BLaER1 treated with 17β-estradiol and CSF1 and Interleukin-3, amounts not matched to agents 10 nM and 100 nM (cell line): ENCODE measurements around the gene STRN4.

Experiments
- H3K27ac ChIP-seq, 11 experiments: shearing (Covaris generic); formaldehyde crosslinking; 2 replicates each; pipeline ENCODE4 v1.8.1; 2022
- H3K27me3 ChIP-seq, 11 experiments: shearing (Covaris generic); formaldehyde crosslinking; 2 replicates each; pipeline ENCODE4 v1.8.1; 2022
- H3K36me3 ChIP-seq, 11 experiments: shearing (Covaris generic); formaldehyde crosslinking; 2 replicates each; pipeline ENCODE4 v1.8.1; 2022
- H3K4me1 ChIP-seq, 10 experiments: shearing (Covaris generic); formaldehyde crosslinking; 2 replicates each; pipeline ENCODE4 v1.8.1; 2022
- H3K4me2 ChIP-seq, 11 experiments: shearing (Covaris generic); formaldehyde crosslinking; 2 replicates each; pipeline ENCODE4 v1.8.1; 2022
- H3K4me3 ChIP-seq, 10 experiments: shearing (Covaris generic); formaldehyde crosslinking; 2 replicates each; pipeline ENCODE4 v1.8.1; 2022
- H3K9ac ChIP-seq, 11 experiments: shearing (Covaris generic); formaldehyde crosslinking; 2 replicates each; pipeline ENCODE4 v1.8.1; 2022
- H3K9me3 ChIP-seq, 11 experiments: shearing (Covaris generic); formaldehyde crosslinking; replicated peaks in 1 of 11; 2 replicates each; pipeline ENCODE4 v1.8.1; 2022
- H4K20me1 ChIP-seq, 11 experiments: shearing (Covaris generic); formaldehyde crosslinking; 2 replicates each; pipeline ENCODE4 v1.8.1; 2022
- Cebpa-rat ChIP-seq, 11 experiments: shearing (Covaris generic); IDR thresholded peaks; 2 replicates each; pipeline ENCODE4 v1.8.1; 2022

The STRN4 gene

DNA sequence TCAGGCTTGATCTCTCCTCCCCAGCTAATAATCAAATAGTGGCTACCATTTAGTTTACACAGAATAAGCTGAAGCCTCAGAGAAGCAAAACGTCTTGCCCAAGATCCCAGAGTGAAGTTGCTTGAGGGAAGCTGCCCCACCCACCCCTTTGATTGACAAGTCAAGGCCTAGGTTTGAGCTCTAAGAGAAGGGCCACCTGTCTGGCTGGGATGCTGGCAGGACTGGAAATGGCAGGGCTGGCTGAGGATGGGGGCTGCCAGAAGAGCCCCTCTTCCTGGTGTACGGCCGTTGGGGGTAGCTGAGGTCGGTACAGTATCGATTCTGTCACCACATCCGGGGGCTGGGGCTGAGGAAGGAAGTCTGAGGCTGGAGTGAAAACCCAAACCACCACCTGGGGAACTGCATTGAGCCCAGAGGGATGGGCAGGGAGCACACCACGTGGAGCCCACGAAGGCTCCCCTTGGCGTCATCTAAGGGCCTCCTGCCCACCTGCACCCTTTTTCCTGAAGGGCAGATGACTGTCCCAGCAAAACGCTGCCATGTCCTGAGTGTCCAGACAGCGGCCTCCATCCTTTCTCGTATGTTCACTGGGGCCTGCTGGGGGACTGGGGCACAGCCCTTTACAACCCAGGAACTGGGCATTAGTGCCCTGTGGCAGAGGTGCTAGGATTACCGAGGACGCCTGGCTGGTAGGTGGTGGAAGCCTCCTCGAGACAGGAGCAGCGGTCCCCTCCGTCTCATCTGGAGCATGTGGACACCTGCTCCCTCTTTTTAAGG is 27.9 kb downstream of the STRN4 start:
- Histone ChIP-seq H3K4me2 (peak overlapping the region; percentile 88 to 99 (median 97)), H3K36me3 (peaks cover 30 to 38% (median 35%) of the 10 kb centered on the region in 11 experiments; a peak in 21 of 22 replicates), H3K9ac (peak overlapping the region; percentile 82 to 93 (median 90); a peak in 19 of 22 replicates), H3K27me3 (no peaks in the 10 kb centered on the region), H3K4me3 (peak overlapping the region in 9 of 10 experiments; percentile 85 to 93 (median 91); a peak in 16 of 20 replicates), H3K9me3 (no peaks in the 10 kb centered on the region), H4K20me1 (peaks cover 17 to 69% (median 37%) of the 10 kb centered on the region in 11 experiments; a peak in 18 of 22 replicates), H3K4me1 (peaks cover 76 to 82% (median 78%) of the 10 kb centered on the region in 10 experiments), H3K27ac (peak overlapping the region in 10 of 11 experiments; percentile 73 to 95 (median 88); a peak in 19 of 22 replicates)
- TF ChIP-seq Cebpa-rat (IDR thresholded peaks at IDR 0.05): no peak

DNA sequence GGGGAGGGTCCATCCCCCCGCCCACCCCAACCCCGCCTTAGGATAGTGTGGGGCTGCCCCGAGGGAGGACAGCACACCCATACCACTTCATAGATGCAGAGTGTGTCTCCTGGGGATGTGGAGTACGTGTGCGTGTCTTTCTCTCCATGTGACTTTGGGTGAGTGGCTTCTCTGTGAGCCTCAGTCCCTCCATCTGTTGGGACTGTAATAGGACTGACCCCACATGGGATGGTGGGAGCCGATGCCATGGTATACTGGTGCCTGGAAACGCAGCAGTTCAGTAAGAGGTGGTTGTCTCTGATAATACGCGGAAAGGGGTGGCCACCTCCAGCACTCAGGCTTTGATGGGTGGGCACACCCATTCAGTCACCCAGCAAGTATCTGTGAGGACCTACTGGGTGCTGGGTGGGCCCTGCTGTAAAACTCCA is 28.5 kb downstream of the STRN4 start:
- no peak for TF ChIP-seq Cebpa-rat (IDR thresholded peaks at IDR 0.05)
- peaks cover 70 to 82% (median 78%) of the 10 kb centered on the region in 10 experiments for H3K4me1 ChIP-seq
- peak overlapping the region in 10 of 11 experiments; percentile 73 to 95 (median 88); a peak in 19 of 22 replicates for H3K27ac ChIP-seq
- peaks cover 13 to 69% (median 37%) of the 10 kb centered on the region in 11 experiments; a peak in 19 of 22 replicates for H4K20me1 ChIP-seq
- H3K4me3 ChIP-seq: peak overlapping the region; percentile 82 to 93 (median 90)
- H3K9ac ChIP-seq: peak overlapping the region; percentile 82 to 93 (median 90); a peak in 21 of 22 replicates
- no peaks in the 10 kb centered on the region for H3K27me3 ChIP-seq
- peaks cover 24 to 36% (median 29%) of the 10 kb centered on the region in 11 experiments; a peak in 21 of 22 replicates for H3K36me3 ChIP-seq
- peak overlapping the region; percentile 88 to 99 (median 97) for H3K4me2 ChIP-seq
- H3K9me3 ChIP-seq: no peaks in the 10 kb centered on the region

DNA sequence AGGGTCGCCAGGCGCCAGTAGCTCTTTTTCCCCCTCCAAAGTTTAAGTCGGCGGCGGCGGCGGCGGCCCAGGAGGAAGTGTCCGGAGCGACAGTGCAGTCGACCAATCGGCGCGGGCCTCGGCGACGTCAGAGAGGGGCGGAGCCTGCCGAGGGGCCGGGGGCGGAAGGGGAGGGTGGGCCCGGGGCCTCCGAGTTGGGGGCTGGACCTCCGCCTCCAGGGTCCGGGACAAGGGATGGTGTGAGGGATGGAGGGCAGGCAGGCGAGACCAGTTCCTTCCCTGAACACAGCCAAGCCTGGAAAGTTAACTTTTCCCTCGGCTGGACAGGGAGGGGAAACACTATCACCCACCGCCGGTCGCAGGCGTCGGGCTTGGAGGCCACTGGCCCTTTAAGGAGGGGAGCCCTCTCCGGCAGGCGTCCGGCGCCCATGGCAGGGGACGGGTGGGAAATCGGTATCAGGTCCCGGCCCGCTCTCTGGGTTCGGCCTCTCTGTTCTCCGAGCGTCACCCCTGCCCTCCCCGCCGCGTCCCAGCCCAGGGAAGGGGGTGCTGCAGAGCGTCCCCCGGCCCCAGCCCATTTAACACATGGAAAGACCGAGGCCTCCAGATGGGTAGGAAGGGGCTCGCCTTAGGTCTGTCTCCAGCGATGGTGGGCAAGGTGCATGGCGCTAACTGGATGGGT is 29.1 kb downstream of the STRN4 start, which contains the start of gene PRKD2:
TSS of gene PRKD2 (minus strand) at position 81 of the 682 bp plus-strand sequence. CDS start 744 bp downstream, outside the sequence.
- Histone ChIP-seq H3K4me2 (peak within 1 kb of the TSS; percentile 95 to 100 (median 98)), H3K36me3 (peaks cover 21 to 36% (median 30%) of the 10 kb centered on the region in 11 experiments; a peak in 21 of 22 replicates), H3K9ac (peak within 1 kb of the TSS; percentile 82 to 93 (median 90)), H3K27me3 (no peaks in the 10 kb centered on the region), H3K27ac (peak within 1 kb of the TSS; percentile 62 to 95 (median 87)), H4K20me1 (peaks cover 15 to 69% (median 37%) of the 10 kb centered on the region in 11 experiments; a peak in 19 of 22 replicates), H3K4me3 (peak within 1 kb of the TSS; percentile 82 to 93 (median 90)), H3K4me1 (peaks cover 64 to 82% (median 78%) of the 10 kb centered on the region in 10 experiments), H3K9me3 (no peaks in the 10 kb centered on the region)
- no peak for TF ChIP-seq Cebpa-rat (IDR thresholded peaks at IDR 0.05)

DNA sequence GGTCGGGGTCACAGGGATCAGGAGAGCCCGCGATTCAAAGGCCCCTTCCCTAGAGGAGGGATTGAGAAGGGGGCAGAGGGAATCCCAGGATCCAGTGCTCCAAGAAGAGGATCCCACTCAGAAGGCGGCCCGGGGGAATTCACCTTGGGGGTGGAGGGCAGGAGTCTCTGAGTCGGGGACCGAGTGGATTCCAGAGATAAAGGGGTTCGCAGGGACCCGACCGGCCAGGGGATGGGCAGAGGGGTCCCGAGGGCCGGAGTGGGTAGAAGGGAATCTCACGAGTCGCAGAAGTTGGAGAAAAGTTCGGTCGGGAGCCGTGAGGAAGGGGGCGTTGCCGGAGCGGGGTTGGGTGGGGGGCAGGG is 29.6 kb downstream of the STRN4 start:
- H3K27me3 ChIP-seq: no peaks in the 10 kb centered on the region
- H4K20me1 ChIP-seq: peaks cover 17 to 69% (median 37%) of the 10 kb centered on the region in 11 experiments; a peak in 19 of 22 replicates
- H3K9ac ChIP-seq: peak overlapping the region; percentile 82 to 93 (median 90)
- H3K4me1 ChIP-seq: peaks cover 59 to 82% (median 78%) of the 10 kb centered on the region in 10 experiments
- no peak for TF ChIP-seq Cebpa-rat (IDR thresholded peaks at IDR 0.05)
- H3K9me3 ChIP-seq: no peaks in the 10 kb centered on the region
- peaks cover 16 to 36% (median 30%) of the 10 kb centered on the region in 11 experiments for H3K36me3 ChIP-seq
- peak overlapping the region; percentile 62 to 95 (median 87) for H3K27ac ChIP-seq
- H3K4me3 ChIP-seq: peak overlapping the region; percentile 82 to 93 (median 90)
- H3K4me2 ChIP-seq: peak overlapping the region; percentile 95 to 100 (median 98)

DNA sequence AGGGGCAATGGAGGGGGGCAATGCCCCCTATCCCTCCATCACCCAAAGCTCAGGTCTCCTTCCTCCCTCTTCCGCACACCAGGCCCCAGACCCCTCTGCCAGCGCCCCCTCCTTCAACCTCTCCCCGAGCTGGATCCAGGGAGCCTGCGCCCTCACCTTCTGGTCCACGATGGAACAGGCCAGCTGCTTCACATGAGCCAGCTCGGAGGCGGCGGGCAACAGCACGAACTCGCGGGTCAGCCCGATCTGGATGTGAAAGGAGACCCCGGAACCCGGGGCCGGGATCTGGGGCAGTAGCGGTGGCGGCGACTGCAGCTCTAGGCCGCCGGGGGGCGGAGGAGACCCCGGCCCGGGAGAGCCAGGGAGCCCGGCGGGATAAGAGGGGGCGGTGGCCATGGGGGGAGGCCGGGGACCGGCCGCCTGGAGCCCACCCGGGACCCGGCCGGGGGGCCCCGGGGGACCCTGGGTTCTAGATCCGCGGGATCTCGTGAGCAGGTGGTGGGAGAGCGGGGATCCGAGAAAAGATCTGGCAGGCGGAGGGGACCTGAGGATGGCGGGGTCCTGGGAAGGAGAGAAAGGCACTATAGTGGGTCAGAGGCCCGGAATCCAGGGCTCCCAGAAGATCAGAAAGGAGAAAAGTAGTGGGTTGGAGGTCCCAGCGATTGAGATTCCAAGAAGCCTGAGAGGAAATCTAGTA is 30.1 kb downstream of the STRN4 start:
- Histone ChIP-seq H3K9ac (peak overlapping the region; percentile 82 to 93 (median 90)), H3K4me1 (peaks cover 54 to 82% (median 78%) of the 10 kb centered on the region in 10 experiments), H3K4me2 (peak overlapping the region; percentile 95 to 100 (median 98)), H3K9me3 (no peaks in the 10 kb centered on the region), H3K4me3 (peak overlapping the region; percentile 82 to 93 (median 90)), H3K27ac (peak overlapping the region; percentile 62 to 95 (median 87)), H3K27me3 (no peaks in the 10 kb centered on the region), H3K36me3 (peaks cover 12 to 36% (median 30%) of the 10 kb centered on the region in 11 experiments), H4K20me1 (peaks cover 17 to 69% (median 42%) of the 10 kb centered on the region in 11 experiments; a peak in 19 of 22 replicates)
- TF ChIP-seq Cebpa-rat (IDR thresholded peaks at IDR 0.05): no peak

DNA sequence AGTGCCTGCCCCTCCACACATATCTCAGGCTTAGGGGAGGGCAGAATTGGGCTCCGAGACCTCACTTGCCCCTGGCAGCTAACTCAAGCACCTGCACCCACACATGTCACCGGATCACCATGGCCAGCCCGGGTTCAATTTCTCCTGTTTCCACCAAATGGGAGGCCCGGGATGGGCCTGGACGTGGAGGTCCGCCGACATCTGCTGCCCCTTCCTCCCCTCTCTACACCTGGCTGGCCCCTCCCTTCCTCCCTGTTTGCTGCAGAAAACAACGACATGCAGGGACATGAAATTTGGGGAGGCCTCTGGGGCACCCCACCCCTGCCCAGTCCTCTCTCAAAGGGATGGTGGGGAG is 30.7 kb downstream of the STRN4 start:
- Histone ChIP-seq H3K9me3 (no peaks in the 10 kb centered on the region), H3K4me3 (peak overlapping the region; percentile 82 to 93 (median 90))

DNA sequence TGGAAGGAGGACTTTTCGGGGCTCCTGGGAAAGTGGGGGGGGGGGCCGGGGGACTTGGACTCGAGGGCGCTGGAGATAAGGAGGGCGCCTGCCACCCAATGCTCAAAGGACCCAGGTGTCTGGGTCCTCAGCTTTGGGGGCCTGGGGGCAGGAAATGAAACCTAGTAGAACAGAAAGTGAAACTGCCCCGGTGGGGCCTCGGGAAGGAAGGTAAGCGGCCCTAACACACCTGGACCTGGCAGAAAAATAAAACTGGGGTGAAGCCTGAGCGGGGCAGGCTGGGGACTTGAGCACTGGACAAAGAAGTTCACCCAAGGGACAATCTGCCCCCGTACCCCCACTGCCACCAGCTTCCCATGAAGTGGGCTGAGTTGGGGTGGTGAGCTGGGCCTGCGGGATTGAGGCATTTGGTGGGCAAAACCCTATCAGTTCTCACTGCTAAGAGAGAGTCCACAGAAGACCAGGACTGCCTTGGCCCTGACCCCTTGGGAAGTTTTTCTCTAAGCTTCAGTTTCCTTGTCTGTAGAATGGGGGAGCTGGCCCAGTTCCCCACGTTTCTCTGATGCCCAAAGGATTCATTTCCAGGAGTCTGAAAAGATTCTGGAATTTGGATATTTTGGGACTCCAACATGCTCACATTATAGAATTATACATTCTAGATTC is 31.7 kb downstream of the STRN4 start:
- no peaks in the 10 kb centered on the region for H3K27me3 ChIP-seq
- H3K4me1 ChIP-seq: peaks cover 38 to 77% (median 73%) of the 10 kb centered on the region in 10 experiments
- no peaks in the 10 kb centered on the region for H3K9me3 ChIP-seq
- H3K36me3 ChIP-seq: peaks cover 12 to 37% (median 32%) of the 10 kb centered on the region in 11 experiments
- H3K4me2 ChIP-seq: peak overlapping the region; percentile 95 to 100 (median 98)
- no peak for TF ChIP-seq Cebpa-rat (IDR thresholded peaks at IDR 0.05)
- peak overlapping the region in 10 of 11 experiments; percentile 56 to 95 (median 88); a peak in 19 of 22 replicates for H3K27ac ChIP-seq
- peak overlapping the region; percentile 82 to 93 (median 90) for H3K9ac ChIP-seq
- peak overlapping the region; percentile 82 to 93 (median 90) for H3K4me3 ChIP-seq
- peaks cover 23 to 67% (median 44%) of the 10 kb centered on the region in 11 experiments; a peak in 18 of 22 replicates for H4K20me1 ChIP-seq

More for the DNA sequence above, 30.7 kb downstream of the STRN4 start:
- Histone ChIP-seq H3K36me3 (peaks cover 11 to 36% (median 30%) of the 10 kb centered on the region in 11 experiments), H3K27me3 (no peaks in the 10 kb centered on the region), H4K20me1 (peaks cover 20 to 69% (median 41%) of the 10 kb centered on the region in 11 experiments; a peak in 18 of 22 replicates), H3K27ac (peak overlapping the region; percentile 62 to 95 (median 87); a peak in 20 of 22 replicates), H3K4me1 (peaks cover 49 to 81% (median 77%) of the 10 kb centered on the region in 10 experiments), H3K4me2 (peak overlapping the region; percentile 95 to 100 (median 98)), H3K9ac (peak overlapping the region; percentile 82 to 93 (median 90))
- TF ChIP-seq Cebpa-rat (IDR thresholded peaks at IDR 0.05): no peak
